Motor neuron (in vitro differentiated cells): Measurements from ENCODE around the gene SPAG4. TPM values are rescaled to one million over a fixed set of nuclear protein-coding genes. Genes with fewer than 3 reads are reported as not detected.
A peak's percentile ranks its signal among the peaks of the same experiment; 100 is the strongest.

Source experiments
- ATAC-seq, 8 experiments: fragments of 200-7000 bp; cut with Tn5 transposase; replicated peaks in 6 of 8; 2 replicates each; pipeline ENCODE4 v1.8.0; 2021; ENCODE audit warnings: mild to moderate bottlenecking in 8 of 8, moderate library complexity in 8 of 8
- H3K27ac ChIP-seq, 2 donors: fragments of 250-450 bp; sonication (Bioruptor Pico); 2 replicates each; pipeline ENCODE4 v1.9.0; 2021; ENCODE audit warnings: antibody characterized with exemption in 2 of 2, mild to moderate bottlenecking in 2 of 2, moderate library complexity in 1 of 2
- H3K4me1 ChIP-seq, 2 donors: fragments of 250-450 bp; sonication (Bioruptor Pico); replicated peaks in 1 of 2; 2 replicates each; pipeline ENCODE4 v1.6.1; 2021; ENCODE audit warnings: antibody characterized with exemption in 2 of 2, mild to moderate bottlenecking in 2 of 2, moderate library complexity in 1 of 2
- H3K4me3 ChIP-seq, 5 donors: fragments of 250-450 bp; sonication (Bioruptor Pico); 2 replicates each; pipeline ENCODE4 v1.9.0; 2021; ENCODE audit warnings: antibody characterized with exemption in 5 of 5, mild to moderate bottlenecking in 5 of 5, moderate library complexity in 4 of 5
- WGBS, 10 experiments: fragments of 450-650 bp; shearing (Covaris generic); methylation state at CpG; one replicate each; pipeline ENCODE4 v1.0.0; 2022; 5-methylcytosine and 5-hydroxymethylcytosine counted together
- in situ Hi-C, 9 experiments: fragments of 400-800 bp; cut with MboI; loops; one replicate each; pipeline ENCODE4 v1.15.0; 2021; ENCODE audit warnings: low sequenced_read_pairs in 9 of 9, low pct_unique_long_range_greater_than_20kb in 2 of 9; ENCODE audit not compliant: unreplicated experiment in 9 of 9
- total RNA-seq, 8 experiments: library from RNA; unstranded; fragments of 300-600 nt; gene quantifications; 2 replicates each; pipeline versions ENCODE4 v1.2.3 to v1.2.4, GENCODE V29; 2022

Gene SPAG4
- total RNA-seq, 8 experiments from 2014 or later, result 0.36 to 10.5 (median 4.3) TPM

GRCh38 chr20:35637276-35637675, 21.6 kb downstream of the SPAG4 start:
- no peaks in the 10 kb centered on the region for H3K4me1 ChIP-seq
- no peak overlapping the region for H3K27ac ChIP-seq
- no peak overlapping the region for H3K4me3 ChIP-seq
- in situ Hi-C loops, result no loop called here
- no peak for ATAC-seq
- WGBS, 10 experiments, result 83 to 100% (median 100%) methylated on average over 1 to 6 of the region's 6 CpGs; no CpG with 5 or more reads in 1 of the 10 experiments

GRCh38 chr20:35638751-35639150, 23.1 kb downstream of the SPAG4 start:
- no peak overlapping the region for H3K4me3 ChIP-seq
- H3K27ac ChIP-seq, result no peak overlapping the region
- peak in 3 of 8 experiments; percentile 79 to 80 (median 79) for ATAC-seq
- in situ Hi-C loops, result no loop called here
- H3K4me1 ChIP-seq, result no peaks in the 10 kb centered on the region
- WGBS, 10 experiments, result 0 to 100% (median 72%) methylated on average over 1 to 2 of the region's 2 CpGs; no CpG with 5 or more reads in 3 of the 10 experiments

- Histone ChIP-seq H3K4me1 (no peaks in the 10 kb centered on the region), H3K4me3 (no peak overlapping the region), H3K27ac (no peak overlapping the region)
- in situ Hi-C loops, result no loop called here
- 71 to 100% (median 84%) methylated on average over 1 to 3 of the region's 3 CpGs; no CpG with 5 or more reads in 2 of the 10 experiments for WGBS, 10 experiments
- ATAC-seq, result no peak
Measured at GRCh38 chr20:35640724-35641123, 25.1 kb downstream of the SPAG4 start.

- H3K4me1 ChIP-seq, result no peaks in the 10 kb centered on the region
- in situ Hi-C loops, result no loop called here
- H3K27ac ChIP-seq, result no peak overlapping the region
- no peak for ATAC-seq
- no peak overlapping the region for H3K4me3 ChIP-seq
- WGBS, 10 experiments, result 80 to 100% (median 93%) methylated on average over 1 to 4 of the region's 4 CpGs; no CpG with 5 or more reads in 1 of the 10 experiments
Measured at GRCh38 chr20:35641743-35642142, 26.1 kb downstream of the SPAG4 start.

- Histone ChIP-seq H3K27ac (no peak overlapping the region), H3K4me3 (no peak overlapping the region), H3K4me1 (no peaks in the 10 kb centered on the region)
- in situ Hi-C loops, result no loop called here
- 80 to 100% (median 100%) methylated on average over 1 to 2 of the region's 7 CpGs; no CpG with 5 or more reads in 1 of the 10 experiments for WGBS, 10 experiments
- no peak for ATAC-seq
Measured at GRCh38 chr20:35643045-35643444, 27.4 kb downstream of the SPAG4 start.

GRCh38 chr20:35644806-35645205, 29.2 kb downstream of the SPAG4 start:
- Histone ChIP-seq H3K4me1 (no peaks in the 10 kb centered on the region), H3K4me3 (no peak overlapping the region), H3K27ac (no peak overlapping the region)
- ATAC-seq, result no peak
- WGBS, 10 experiments, result 0 to 100% (median 91%) methylated on average over 1 to 2 of the region's 2 CpGs; no CpG with 5 or more reads in 4 of the 10 experiments
- in situ Hi-C loops, result no loop called here

- in situ Hi-C loops, result no loop called here
- Histone ChIP-seq H3K4me1 (peaks cover 0 to 3% of the 10 kb centered on the region in 2 donors), H3K27ac (no peak overlapping the region), H3K4me3 (no peak overlapping the region)
- no peak for ATAC-seq
Measured at GRCh38 chr20:35648836-35649235, 33.2 kb downstream of the SPAG4 start.

- WGBS, 10 experiments, result 50 to 100% (median 90%) methylated on average over 2 to 3 of the region's 3 CpGs; no CpG with 5 or more reads in 1 of the 10 experiments
- in situ Hi-C loops, result no loop called here
- Histone ChIP-seq H3K4me1 (peaks cover 0 to 3% of the 10 kb centered on the region in 2 donors), H3K27ac (no peak overlapping the region), H3K4me3 (no peak overlapping the region)
- no peak for ATAC-seq
Measured at GRCh38 chr20:35650632-35651031, 35.0 kb downstream of the SPAG4 start.

GRCh38 chr20:35651958-35652357, 36.3 kb downstream of the SPAG4 start:
- no peak overlapping the region for H3K27ac ChIP-seq
- in situ Hi-C loops, result no loop called here
- ATAC-seq, result no peak
- H3K4me1 ChIP-seq, result peaks cover 0 to 3% of the 10 kb centered on the region in 2 donors
- no peak overlapping the region for H3K4me3 ChIP-seq

GRCh38 chr20:35652641-35653429, 37.2 kb downstream of the SPAG4 start:
- Histone ChIP-seq H3K4me1 (peaks cover 0 to 3% of the 10 kb centered on the region in 2 donors), H3K4me3 (no peak overlapping the region), H3K27ac (no peak overlapping the region)
- ATAC-seq, result no peak
- in situ Hi-C loops, result no loop called here
- 94 to 100% (median 100%) methylated on average over 1 to 4 of the region's 13 CpGs; no CpG with 5 or more reads in 3 of the 10 experiments for WGBS, 10 experiments

GRCh38 chr20:35653430-35653734, 37.8 kb downstream of the SPAG4 start:
- Histone ChIP-seq H3K27ac (no peak overlapping the region), H3K4me1 (peaks cover 0 to 3% of the 10 kb centered on the region in 2 donors), H3K4me3 (no peak overlapping the region)
- ATAC-seq, result no peak
- WGBS, 10 experiments, result 95 to 100% (median 100%) methylated on average over 2 to 3 of the region's 3 CpGs; no CpG with 5 or more reads in 1 of the 10 experiments
- in situ Hi-C loops, result no loop called here

GRCh38 chr20:35653893-35654292, 38.3 kb downstream of the SPAG4 start:
- H3K27ac ChIP-seq, result no peak overlapping the region
- in situ Hi-C loops, result no loop called here

GRCh38 chr20:35654415-35654814, 38.8 kb downstream of the SPAG4 start:
- Histone ChIP-seq H3K27ac (no peak overlapping the region), H3K4me3 (no peak overlapping the region), H3K4me1 (peaks cover 3 to 6% of the 10 kb centered on the region in 2 donors)
- in situ Hi-C loops, result no loop called here
- ATAC-seq, result no peak
- 60 to 100% (median 99%) methylated on average over 1 to 7 of the region's 9 CpGs; no CpG with 5 or more reads in 2 of the 10 experiments for WGBS, 10 experiments

More at GRCh38 chr20:35653893-35654292, 38.3 kb downstream of the SPAG4 start:
- Histone ChIP-seq H3K4me3 (no peak overlapping the region), H3K4me1 (peaks cover 0 to 3% of the 10 kb centered on the region in 2 donors)
- WGBS, 10 experiments, result 63 to 100% (median 100%) methylated on average over 1 to 4 of the region's 4 CpGs; no CpG with 5 or more reads in 1 of the 10 experiments
- ATAC-seq, result no peak

- no peak overlapping the region for H3K4me3 ChIP-seq
- in situ Hi-C loops, result no loop called here
- WGBS, 10 experiments, result 0 to 100% (median 76%) methylated on average over 1 of the region's 1 CpG; no CpG with 5 or more reads in 2 of the 10 experiments
- peaks cover 13 to 20% of the 10 kb centered on the region in 2 donors for H3K4me1 ChIP-seq
- no peak overlapping the region for H3K27ac ChIP-seq
- peak in 2 of 8 experiments; percentile 22 to 46 for ATAC-seq
Measured at GRCh38 chr20:35657271-35657670, 41.6 kb downstream of the SPAG4 start.
